GM19240 (cell line): ENCODE measurements around the gene FAM107B.

Source experiments
- DNase-seq: peaks from one replicate; pipeline ENCODE4 v3.0.0; 2011; ENCODE audit warnings: low spot score; ENCODE audit not compliant: insufficient read length

Gene FAM107B

GRCh38 chr10:14583252-14583651, 191.4 kb downstream of the FAM107B start:
- no peak for DNase-seq

- no peak for DNase-seq
Observed at GRCh38 chr10:14581553-14582321, 193.0 kb downstream of the FAM107B start.

- no peak for DNase-seq
Observed at GRCh38 chr10:14580671-14581332, 193.9 kb downstream of the FAM107B start.

GRCh38 chr10:14579405-14579804, 195.3 kb downstream of the FAM107B start:
- DNase-seq = no peak

GRCh38 chr10:14578060-14578952, 196.4 kb downstream of the FAM107B start:
- no peak for DNase-seq

- no peak for DNase-seq
Observed at GRCh38 chr10:14574885-14575284, 199.8 kb downstream of the FAM107B start.

- no peak for DNase-seq
Observed at GRCh38 chr10:14574291-14574690, 200.4 kb downstream of the FAM107B start.

- DNase-seq = no peak
Observed at GRCh38 chr10:14573666-14574261, 200.9 kb downstream of the FAM107B start.

GRCh38 chr10:14572811-14573210, 201.9 kb downstream of the FAM107B start:
- DNase-seq = no peak

- no peak for DNase-seq
Observed at GRCh38 chr10:14571866-14572507, 202.7 kb downstream of the FAM107B start.

- DNase-seq = no peak
Observed at GRCh38 chr10:14570800-14571199, 203.9 kb downstream of the FAM107B start.

- no peak for DNase-seq
Observed at GRCh38 chr10:14569274-14570060, 205.2 kb downstream of the FAM107B start.

- DNase-seq = no peak
Observed at GRCh38 chr10:14567421-14567820, 207.3 kb downstream of the FAM107B start.

- no peak for DNase-seq
Observed at GRCh38 chr10:14566498-14566897, 208.2 kb downstream of the FAM107B start.

GRCh38 chr10:14565199-14565598, 209.5 kb downstream of the FAM107B start:
- DNase-seq = no peak

GRCh38 chr10:14564268-14564744, 210.4 kb downstream of the FAM107B start:
- no peak for DNase-seq

GRCh38 chr10:14563359-14563940, 211.2 kb downstream of the FAM107B start:
- no peak for DNase-seq

GRCh38 chr10:14563076-14563336, 211.7 kb downstream of the FAM107B start:
- no peak for DNase-seq

- no peak for DNase-seq
Observed at GRCh38 chr10:14562218-14563075, 212.2 kb downstream of the FAM107B start.
